GM21576 (cell line): Measurements from ENCODE around the gene FAM181B.

ENCODE experiments used
- ATAC-seq: cut with Tn5 transposase; IDR thresholded peaks from one replicate; pipeline ENCODE4 v1.9.1; 2021; ENCODE audit warnings: mild to moderate bottlenecking, moderate library complexity; ENCODE audit not compliant: unreplicated experiment

Gene FAM181B

DNA sequence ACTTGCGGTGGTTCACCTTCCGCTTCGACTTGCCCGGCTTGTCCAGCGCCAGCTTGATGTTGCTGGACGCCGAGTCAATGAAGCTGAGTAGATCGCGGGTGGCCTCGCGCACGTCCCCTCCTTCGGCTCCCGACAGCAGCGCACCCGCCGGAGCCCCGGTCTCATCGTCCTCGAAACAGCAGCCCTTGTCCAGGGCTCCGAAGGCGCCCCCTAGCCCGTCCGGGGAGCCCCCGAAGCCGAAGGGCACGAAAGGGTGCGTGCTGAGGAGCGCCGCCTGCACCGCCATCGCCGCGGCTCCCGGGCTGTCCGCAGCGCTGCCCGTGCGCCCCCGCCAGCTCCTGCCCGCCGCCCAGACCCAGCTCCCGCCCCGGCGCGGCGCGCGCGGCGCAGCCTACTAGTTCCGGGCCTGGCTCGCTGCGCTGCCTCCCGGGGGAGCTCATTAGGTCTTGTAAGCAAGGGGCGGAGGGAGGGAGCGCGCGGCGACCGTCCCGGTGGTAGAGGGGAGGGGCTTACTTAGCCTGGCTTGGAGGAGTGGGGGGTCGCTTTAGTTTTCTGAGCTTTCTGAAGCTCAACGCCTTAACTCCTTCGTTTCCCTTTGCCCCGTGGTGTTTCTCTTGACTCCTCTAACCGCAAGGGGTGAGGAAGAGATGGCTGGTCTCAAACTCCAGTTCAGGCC is at the start of gene FAM181B:
FAM181B (minus strand) TSS at position 421 of the 676 bp plus-strand sequence; CDS start at position 286, 135 bp downstream.
- ATAC-seq: no peak

GRCh38 chr11:82782825-82783374 is 49.2 kb upstream of the FAM181B start:
- no peak for ATAC-seq

DNA sequence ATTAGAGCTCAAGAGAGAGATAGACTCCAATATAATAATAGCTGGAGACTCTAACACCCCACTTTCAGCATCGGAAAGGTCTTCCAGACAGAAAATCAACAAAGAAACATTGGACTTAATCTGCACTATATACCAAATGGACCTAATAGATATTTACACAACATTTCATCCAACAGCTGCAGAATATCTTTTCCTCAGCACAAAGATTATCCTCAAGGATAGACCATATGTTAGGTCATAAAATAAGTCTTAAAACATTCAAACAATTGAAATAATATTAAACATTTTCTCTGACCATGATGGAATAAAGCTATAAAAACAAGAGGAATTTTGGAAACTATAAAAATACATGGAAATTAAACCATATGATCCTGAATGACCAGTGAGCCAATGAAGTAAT is 45.1 kb upstream of the FAM181B start:
- ATAC-seq: no peak

DNA sequence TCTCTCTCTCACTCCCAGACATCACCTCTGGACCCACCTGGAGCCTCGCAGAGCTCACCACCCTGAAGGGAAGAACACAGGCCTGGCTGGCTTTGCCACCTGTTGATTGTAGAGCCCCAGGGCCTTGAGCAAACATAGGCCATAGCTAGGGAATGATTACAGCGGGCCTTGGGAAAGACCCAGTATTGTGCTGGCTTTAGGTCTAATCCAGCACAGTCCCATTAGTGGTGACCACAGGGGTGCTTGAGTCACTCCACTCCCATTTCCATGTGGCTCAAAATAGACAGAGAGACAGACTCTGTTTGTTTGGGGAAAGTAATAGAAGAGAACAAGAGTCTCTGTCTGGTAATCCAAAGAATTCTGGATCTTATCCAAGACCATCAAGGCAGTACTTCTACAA is 42.7 kb upstream of the FAM181B start:
- ATAC-seq: no peak

DNA sequence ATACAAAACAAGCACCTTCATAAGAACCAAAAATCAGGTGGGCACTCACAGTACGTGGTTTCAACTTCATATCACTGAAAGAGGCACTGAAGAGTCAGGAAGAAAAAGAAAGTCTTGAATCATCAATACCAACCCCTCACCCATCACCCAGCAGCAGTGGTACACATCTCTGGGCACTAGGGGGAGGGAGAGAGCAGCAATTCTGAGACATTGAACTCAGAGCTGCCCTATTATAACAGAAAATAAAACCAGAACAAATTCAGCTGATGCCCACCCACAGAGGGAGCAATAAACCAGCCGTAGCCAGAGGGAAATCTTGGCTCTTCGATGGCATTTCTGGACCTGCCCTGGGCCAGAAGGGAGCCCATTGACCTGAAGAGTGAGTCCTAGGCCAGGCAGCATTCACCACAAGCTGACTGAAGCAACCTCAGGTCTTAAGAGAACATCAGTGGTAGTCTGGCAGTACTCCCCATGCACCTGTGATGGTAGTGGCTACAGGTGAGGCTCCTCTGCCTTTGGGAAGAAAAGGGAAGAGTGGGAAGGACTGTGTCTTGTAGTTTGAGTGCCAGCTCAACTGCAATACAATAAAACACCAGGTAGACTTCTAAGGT is 42.2 kb upstream of the FAM181B start:
- ATAC-seq: peak; percentile 99

- ATAC-seq: no peak
These were observed 41.6 kb upstream of the FAM181B start for GRCh38 chr11:82775218-82775617.

- ATAC-seq: no peak
These were observed 38.1 kb upstream of the FAM181B start for GRCh38 chr11:82771781-82772180.

- no peak for ATAC-seq
These were observed 33.5 kb upstream of the FAM181B start for GRCh38 chr11:82767123-82767522.

DNA sequence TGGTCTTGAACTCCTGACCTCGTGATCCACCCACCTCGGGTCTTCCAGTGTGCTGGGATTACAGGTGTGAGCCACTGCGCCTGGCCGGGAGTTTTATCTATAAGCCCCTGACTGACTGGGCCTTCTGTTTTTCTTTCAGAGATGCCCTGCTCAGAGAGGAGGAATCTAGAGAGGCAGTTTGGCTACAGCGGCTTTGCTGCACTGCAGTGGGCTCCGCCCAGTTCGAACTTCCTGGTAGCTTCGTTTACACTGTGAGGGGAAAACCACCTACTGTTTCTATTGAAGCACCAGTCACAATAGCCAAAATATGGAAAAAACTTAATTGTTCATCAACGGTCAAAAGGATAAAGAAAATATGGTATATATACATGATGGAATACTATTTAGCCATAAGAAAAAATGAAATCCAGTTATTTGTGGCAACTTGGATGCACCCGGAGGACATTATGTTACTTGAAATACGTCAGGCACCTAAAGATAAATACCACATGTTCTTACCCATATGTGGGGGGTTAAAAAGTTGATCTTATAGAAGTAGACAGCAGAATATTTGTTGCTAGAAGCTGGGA is 31.9 kb upstream of the FAM181B start:
- ATAC-seq: no peak

DNA sequence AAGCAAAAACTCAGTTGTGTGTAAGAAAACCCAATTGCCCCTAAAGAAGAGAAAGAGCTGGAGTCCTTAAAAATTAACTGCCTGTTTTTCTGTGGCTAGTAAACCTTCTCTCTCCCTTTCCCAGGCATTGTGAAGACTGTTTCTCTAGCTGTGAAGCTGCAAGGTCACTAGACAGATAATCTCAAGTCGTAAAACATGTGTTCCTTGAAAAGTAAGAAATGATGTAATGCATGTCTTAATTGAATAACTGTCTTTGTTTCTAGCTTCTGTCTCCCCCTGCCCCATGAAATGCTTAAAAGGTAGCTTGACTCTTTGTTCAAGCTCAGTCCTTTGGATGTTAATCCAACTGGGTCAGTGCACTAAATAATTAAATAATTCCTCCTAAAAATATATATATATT is 29.5 kb upstream of the FAM181B start:
- no peak for ATAC-seq

GRCh38 chr11:82759649-82760048 is 26.0 kb upstream of the FAM181B start:
- ATAC-seq: no peak

GRCh38 chr11:82757660-82758357 is 24.1 kb upstream of the FAM181B start:
- no peak for ATAC-seq

DNA sequence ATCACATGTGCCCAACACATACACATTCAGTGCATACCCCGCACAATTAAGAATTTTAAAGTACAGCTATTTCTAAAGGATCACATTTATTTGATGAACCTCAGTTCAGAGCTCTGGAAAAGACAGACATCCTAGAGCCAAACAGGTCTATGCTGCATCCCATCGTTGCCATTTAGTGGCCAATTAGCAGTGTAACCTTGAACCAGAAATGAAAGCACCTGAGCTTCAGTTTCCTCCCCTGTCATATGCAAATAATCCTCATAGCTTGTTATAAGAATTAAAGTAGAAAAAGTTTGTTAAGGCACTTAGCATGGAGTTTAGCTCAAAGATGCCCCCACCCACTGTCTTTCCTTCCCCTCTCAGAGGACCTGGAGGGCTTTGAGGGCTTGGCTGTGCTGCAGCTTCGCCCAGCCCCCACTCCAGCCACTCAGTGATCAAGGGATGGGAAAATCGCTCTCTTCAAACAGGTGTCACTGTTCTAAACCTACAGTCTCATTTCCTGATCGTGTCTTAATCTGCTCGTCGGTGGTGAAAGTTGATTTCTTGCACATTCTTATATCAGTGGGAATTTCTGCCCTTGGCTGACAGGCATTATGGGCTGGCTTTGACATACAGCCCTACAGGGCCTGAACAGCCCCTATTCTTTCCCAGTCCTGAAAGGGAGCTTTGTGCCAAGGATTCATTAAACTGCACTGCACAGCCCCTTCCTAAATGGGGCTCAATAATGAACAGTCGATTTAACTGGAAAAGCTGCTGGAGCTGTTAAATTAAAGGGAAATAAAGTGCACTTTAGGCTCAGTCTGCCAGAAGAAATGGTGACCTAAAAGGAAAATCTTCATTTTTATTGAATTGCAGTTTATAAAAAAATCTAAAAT is 23.3 kb upstream of the FAM181B start:
- ATAC-seq: no peak

DNA sequence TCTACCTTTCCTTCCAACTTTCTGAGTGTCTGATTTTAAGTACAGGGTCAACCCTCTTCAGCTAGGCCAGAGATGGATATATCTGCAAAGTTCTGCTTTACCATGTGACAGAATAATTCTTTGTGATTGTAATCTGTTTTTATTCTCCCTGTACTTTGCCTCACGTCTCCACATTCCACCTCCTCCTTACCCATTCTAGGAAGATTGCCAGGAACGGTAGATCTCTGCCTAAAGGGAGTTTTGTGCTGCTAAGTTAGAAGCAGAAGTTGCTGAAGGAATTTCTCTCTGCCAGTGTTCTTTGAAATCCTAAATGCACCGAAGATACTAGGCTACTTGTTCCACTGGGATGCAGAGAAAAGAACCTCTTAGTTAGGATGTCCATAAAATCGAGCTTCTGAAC is 20.7 kb upstream of the FAM181B start:
- no peak for ATAC-seq

DNA sequence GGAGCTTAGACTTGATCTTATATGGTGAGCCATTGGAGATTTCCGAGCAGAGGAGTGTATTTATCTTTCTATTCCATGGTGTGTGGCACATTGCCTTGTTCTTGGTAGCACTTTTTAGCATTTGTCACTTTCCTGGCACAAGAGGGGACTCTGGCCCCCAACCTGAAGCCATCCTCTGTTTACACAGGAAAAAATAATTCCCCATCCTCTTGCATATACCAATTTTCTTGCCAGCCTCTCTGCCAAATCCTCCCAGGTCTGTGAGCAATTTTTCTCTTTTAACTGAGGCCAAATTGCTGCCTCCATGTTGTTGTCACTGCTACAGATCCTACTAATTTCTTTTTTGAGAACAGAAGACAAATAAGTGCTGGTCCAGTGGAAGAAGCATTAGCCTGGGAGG is 20.3 kb upstream of the FAM181B start:
- no peak for ATAC-seq

GRCh38 chr11:82752801-82753200 is 19.1 kb upstream of the FAM181B start:
- ATAC-seq: no peak

DNA sequence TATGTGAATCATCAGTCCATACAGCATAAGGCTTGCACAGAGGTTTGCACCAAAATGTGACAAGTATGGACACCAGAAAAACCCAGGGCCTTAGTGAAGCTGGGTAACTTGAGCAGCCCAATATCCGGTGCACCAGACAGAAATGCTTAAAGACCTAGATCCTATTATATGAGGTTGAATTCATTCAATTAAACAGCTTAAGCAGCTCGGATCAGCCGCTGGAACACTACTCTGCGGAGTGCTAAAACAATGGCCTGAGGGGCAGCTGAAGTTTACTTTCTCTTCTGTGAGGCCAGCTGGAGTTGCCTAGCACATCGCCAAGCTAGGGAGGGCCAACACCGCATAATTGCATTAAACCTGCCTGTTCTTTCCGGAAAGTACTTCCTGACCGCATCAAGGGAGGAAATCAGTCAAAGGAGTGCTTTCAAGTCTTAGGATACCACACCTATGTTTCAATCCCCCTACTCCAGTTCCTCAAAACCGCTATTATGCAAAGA is 17.0 kb upstream of the FAM181B start:
- ATAC-seq: peak; percentile 51

DNA sequence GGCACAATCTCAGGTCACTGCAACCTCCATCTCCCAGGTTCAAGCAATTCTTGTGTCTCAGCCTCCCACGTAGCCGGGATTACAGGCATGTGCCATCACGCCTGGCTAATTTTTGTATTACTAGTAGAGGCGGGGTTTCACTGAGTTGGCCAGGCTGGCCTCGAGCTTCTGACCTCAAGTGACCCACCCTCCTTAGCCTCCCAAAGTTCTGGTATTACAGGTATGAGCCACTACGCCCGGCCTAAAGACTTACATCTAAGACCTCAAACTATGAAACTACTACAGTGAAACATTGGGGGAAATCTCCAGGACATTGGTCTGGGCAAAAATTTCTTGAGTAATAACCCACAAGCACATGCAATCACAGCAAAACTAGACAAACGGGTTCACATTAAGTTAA is 13.8 kb upstream of the FAM181B start:
- ATAC-seq: no peak

- ATAC-seq: no peak
These were observed 4.4 kb upstream of the FAM181B start for GRCh38 chr11:82738091-82738490.

DNA sequence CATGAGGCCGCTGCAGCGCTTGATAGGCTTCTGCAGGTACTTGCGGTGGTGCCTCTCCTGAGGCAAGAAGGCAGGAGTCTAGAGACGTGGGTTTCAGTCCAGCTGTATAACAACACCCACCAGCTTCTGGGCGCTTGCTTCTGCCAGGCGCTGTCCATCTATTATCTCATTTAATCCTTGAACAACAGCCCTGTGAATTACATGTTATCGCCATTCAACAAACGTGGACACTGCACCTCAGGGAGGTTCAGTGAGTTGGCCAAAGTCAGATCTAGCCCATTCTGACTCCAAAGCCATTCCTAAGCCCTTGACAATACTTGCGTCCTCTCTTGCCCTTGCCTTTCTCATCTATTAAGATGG is 436 bp upstream of the FAM181B start:
- no peak for ATAC-seq
